SK-N-SH treated with all-trans-retinoic acid at 6 μM for 48 hours (cell line): ENCODE results near the gene NBAS.

Experiments used
- CREB5 ChIP-seq: fragments of 250-450 bp; sonication (Bioruptor Pico); IDR thresholded peaks from 2 replicates; pipeline ENCODE4 v1.5.1; 2020; ENCODE audit warnings: low read depth, mild to moderate bottlenecking, moderate library complexity
- PATZ1 ChIP-seq: fragments of 250-450 bp; sonication (Bioruptor Pico); IDR thresholded peaks from 2 replicates; pipeline ENCODE4 v1.8.0; 2020; ENCODE audit warnings: mild to moderate bottlenecking, moderate library complexity, borderline replicate concordance
- ZC3H10 ChIP-seq: fragments of 250-450 bp; sonication (Bioruptor Pico); IDR thresholded peaks from 2 replicates; pipeline ENCODE4 v1.5.1; 2021; ENCODE audit warnings: mild to moderate bottlenecking, moderate library complexity
- ZFP30 ChIP-seq: fragments of 450-650 bp; formaldehyde crosslinking; IDR thresholded peaks from 2 replicates; pipeline ENCODE4 v1.5.0; 2022; ENCODE audit warnings: mild to moderate bottlenecking, moderate library complexity

GRCh38 chr2:15457868-15458267 is 103.3 kb downstream of the NBAS start:
- TF ChIP-seq PATZ1 (CRISPR knock-in tag) (no peak), ZFP30 (no peak), CREB5 (no peak), ZC3H10 (no peak)
